Dermis blood vessel endothelial cell (primary cell): Measurements from ENCODE around the gene RGS4. TPM values are rescaled to one million over a fixed set of nuclear protein-coding genes. Genes with fewer than 3 reads are reported as not detected.

Experiments used
- DNase-seq: peaks from one replicate; pipeline ENCODE4 v3.0.0; 2010
- total RNA-seq: library from RNA; depleted of rRNA; stranded (reverse); fragments of >200 nt; gene quantifications from 2 replicates; pipeline ENCODE4 v1.2.3, GENCODE V29; 2014

The RGS4 gene
- total RNA-seq, 1 donor from 2014 or later = 9.2 TPM

GRCh38 chr1:163104385-163105099 lies 35.4 kb downstream of the RGS4 start:
- DNase-seq = no peak

- no peak for DNase-seq
Observed at GRCh38 chr1:163106364-163106987, 37.3 kb downstream of the RGS4 start.

- DNase-seq = no peak
Observed at GRCh38 chr1:163107655-163108054, 38.5 kb downstream of the RGS4 start.

- no peak for DNase-seq
Observed at GRCh38 chr1:163115887-163116286, 46.7 kb downstream of the RGS4 start.

DNA sequence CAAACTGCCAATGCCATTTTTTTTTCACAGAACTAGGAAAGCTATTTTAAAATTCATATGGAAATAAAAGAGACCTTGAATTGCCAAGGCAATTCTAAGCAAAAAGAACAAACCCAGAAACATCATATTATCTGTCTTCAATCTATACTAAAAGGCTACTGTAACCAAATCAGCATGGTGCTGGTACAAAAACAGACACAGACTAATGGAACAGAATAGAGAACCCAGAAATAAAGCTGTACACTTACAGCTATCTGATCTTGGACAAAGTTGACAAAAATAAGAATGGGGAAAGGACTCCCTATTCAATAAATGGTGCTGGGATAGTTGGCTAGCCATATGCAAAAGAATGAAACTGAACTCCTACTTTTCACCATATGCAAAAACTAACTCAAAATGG lies 50.5 kb downstream of the RGS4 start:
- DNase-seq = no peak

- no peak for DNase-seq
Observed at GRCh38 chr1:163120372-163120771, 51.2 kb downstream of the RGS4 start.

DNA sequence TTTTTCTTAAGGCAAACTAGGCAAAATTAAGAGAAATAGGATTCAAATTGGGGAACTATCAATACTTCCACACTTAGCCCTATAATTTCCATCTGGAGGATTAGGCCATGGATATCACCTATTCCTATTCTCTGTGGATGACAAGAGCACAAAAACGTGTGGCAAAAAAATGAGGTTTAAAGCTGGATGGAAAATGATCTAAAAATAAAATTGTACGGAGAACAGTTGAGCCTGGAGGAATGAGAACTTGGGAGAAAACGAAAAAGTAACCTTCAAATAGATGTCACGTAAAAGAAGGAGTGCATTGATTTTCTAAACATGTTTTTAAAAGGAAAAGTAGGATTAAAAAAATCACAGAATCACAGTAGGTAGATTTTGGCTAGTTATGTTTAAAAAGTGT lies 55.7 kb downstream of the RGS4 start:
- DNase-seq = no peak

Other genes starting within 250 kb of the RGS4 start
- 0.05 TPM in 1 of 2 replicates, not detected in the other for gene CCDC190, start 208.2 kb upstream of the RGS4 start, total RNA-seq
- 1.6 and 5.3 TPM in 2 replicates for gene RGS5, start 133.6 kb downstream of the RGS4 start, total RNA-seq